Glomerular visceral epithelial cell (primary cell): ENCODE data around the gene TGM5.
"Not testable (repeated sequence)": the region's sequence is repeated elsewhere in the genome, so short reads cannot be mapped to it uniquely, and the experiment has no call there.

Source experiments
- DNase-seq: peaks from one replicate; pipeline ENCODE4 v3.0.0-alpha.2; 2016; ENCODE audit errors: extremely low spot score

Gene TGM5

GRCh38 chr15:43244092-43244491 is 22.6 kb downstream of the TGM5 start:
- no peak for DNase-seq

GRCh38 chr15:43243020-43243645 is 23.6 kb downstream of the TGM5 start:
- DNase-seq = no peak

- no peak for DNase-seq
Observed at GRCh38 chr15:43242616-43243015, 24.1 kb downstream of the TGM5 start.

- no peak for DNase-seq
Observed at GRCh38 chr15:43241100-43241499, 25.6 kb downstream of the TGM5 start.

- peak; percentile 57 for DNase-seq
Observed at GRCh38 chr15:43239732-43240491, 26.8 kb downstream of the TGM5 start.

- no peak for DNase-seq
Observed at GRCh38 chr15:43238671-43239131, 28.0 kb downstream of the TGM5 start.

- DNase-seq = no peak
Observed at GRCh38 chr15:43237842-43238470, 28.8 kb downstream of the TGM5 start.

- DNase-seq = no peak
Observed at GRCh38 chr15:43235536-43235935, 31.2 kb downstream of the TGM5 start.

- no peak for DNase-seq
Observed at GRCh38 chr15:43232289-43232874, 34.3 kb downstream of the TGM5 start.

- DNase-seq = no peak
Observed at GRCh38 chr15:43230640-43231115, 36.0 kb downstream of the TGM5 start.

- DNase-seq = no peak
Observed at GRCh38 chr15:43229977-43230376, 36.8 kb downstream of the TGM5 start.

- no peak for DNase-seq
Observed at GRCh38 chr15:43226436-43227305, 40.1 kb downstream of the TGM5 start.

- not testable (repeated sequence) for DNase-seq
Observed at GRCh38 chr15:43225950-43226255, 40.8 kb downstream of the TGM5 start.

- peak; percentile 74 for DNase-seq
Observed at GRCh38 chr15:43225201-43225949, 41.4 kb downstream of the TGM5 start.

- no peak for DNase-seq
Observed at GRCh38 chr15:43221422-43221821, 45.3 kb downstream of the TGM5 start.

- no peak for DNase-seq
Observed at GRCh38 chr15:43220991-43221403, 45.7 kb downstream of the TGM5 start, which contains the start of gene EPB42. Gene EPB42 (minus strand): TSS chr15:43221018. CDS start chr15:43220825, 193 bp downstream.

GRCh38 chr15:43219929-43220928 is 46.5 kb downstream of the TGM5 start:
- no peak for DNase-seq

- DNase-seq = no peak
Observed at GRCh38 chr15:43218908-43219706, 47.6 kb downstream of the TGM5 start.

GRCh38 chr15:43215961-43216360 is 50.8 kb downstream of the TGM5 start:
- no peak for DNase-seq
